ENCODE measurements around the gene ZSCAN20. TPM values are rescaled to one million over a fixed set of nuclear protein-coding genes. Genes with fewer than 3 reads are reported as not detected.

ZSCAN20 gene
- total and polyA plus RNA-seq, 9 of the 15 experiments (the other 6 are each of a cell fraction or from before 2014, with no cell fraction given), result 0.36 to 3.3 (median 2.0) TPM

DNA sequence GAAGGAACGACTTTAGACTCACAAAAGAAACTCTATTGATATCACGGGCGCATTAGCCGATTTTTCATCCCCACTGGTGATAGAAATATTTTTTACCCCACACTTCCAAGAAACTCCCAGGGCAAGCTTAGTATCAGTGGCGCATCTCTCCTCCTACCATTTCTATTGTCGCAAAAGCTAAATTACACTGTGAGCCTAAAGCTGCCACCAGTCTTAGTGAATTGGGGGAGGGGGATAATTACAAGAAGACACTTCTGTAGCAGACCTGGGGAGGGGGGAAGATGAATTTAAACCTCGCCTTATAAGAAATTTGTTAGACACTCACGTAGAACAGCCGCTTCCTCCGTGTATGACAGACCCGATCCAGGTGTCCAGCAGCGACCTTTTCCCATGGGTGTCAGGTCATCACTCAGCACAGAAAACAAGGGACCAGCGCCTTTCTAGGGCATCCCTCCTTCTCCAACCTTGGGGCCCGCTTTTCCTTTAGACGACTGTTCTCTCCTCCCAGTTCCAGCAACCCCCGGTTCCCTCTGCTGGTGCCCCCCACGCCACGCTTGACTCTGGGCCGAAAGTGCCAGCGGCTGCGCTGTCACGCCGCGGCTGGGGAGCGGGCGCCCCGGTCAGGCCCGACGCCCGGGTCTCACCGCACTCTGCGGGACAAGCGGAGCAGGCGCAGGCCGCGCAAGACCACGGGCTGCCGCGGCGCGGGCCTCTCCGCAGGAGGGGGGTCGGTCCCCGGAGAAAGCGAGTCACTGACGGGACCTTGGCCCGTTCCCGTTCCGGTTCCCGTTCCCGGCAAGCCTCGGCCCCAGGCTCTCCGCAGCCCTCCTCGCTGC is 42.4 kb upstream of the ZSCAN20 start (continued):
- TF ChIP-seq SIX5 (IDR thresholded peaks at IDR 0.05; ENCODE audit: borderline replicate concordance in 1 of 2, insufficient read depth in 1 of 2, low read depth in 1 of 2, low read length in 2 of 2), result no peak
- TF ChIP-seq HOXB6 (CRISPR knock-in tag; IDR thresholded peaks at IDR 0.05; ENCODE audit: borderline replicate concordance), result no peak
- TF ChIP-seq MTA2 (IDR thresholded peaks at IDR 0.05; ENCODE audit: low read depth), result no peak
- peak; percentile 36; the same call in 1 of the 2 replicates for TF ChIP-seq L3MBTL2 (IDR thresholded peaks at IDR 0.05)
- TF ChIP-seq, protein P1, sequence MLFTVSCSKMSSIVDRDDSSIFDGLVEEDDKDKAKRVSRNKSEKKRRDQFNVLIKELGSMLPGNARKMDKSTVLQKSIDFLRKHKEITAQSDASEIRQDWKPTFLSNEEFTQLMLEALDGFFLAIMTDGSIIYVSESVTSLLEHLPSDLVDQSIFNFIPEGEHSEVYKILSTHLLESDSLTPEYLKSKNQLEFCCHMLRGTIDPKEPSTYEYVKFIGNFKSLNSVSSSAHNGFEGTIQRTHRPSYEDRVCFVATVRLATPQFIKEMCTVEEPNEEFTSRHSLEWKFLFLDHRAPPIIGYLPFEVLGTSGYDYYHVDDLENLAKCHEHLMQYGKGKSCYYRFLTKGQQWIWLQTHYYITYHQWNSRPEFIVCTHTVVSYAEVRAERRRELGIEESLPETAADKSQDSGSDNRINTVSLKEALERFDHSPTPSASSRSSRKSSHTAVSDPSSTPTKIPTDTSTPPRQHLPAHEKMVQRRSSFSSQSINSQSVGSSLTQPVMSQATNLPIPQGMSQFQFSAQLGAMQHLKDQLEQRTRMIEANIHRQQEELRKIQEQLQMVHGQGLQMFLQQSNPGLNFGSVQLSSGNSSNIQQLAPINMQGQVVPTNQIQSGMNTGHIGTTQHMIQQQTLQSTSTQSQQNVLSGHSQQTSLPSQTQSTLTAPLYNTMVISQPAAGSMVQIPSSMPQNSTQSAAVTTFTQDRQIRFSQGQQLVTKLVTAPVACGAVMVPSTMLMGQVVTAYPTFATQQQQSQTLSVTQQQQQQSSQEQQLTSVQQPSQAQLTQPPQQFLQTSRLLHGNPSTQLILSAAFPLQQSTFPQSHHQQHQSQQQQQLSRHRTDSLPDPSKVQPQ (CRISPR knock-in tag; IDR thresholded peaks at IDR 0.05; ENCODE audit: borderline replicate concordance), result no peak
- TF ChIP-seq, protein P2, sequence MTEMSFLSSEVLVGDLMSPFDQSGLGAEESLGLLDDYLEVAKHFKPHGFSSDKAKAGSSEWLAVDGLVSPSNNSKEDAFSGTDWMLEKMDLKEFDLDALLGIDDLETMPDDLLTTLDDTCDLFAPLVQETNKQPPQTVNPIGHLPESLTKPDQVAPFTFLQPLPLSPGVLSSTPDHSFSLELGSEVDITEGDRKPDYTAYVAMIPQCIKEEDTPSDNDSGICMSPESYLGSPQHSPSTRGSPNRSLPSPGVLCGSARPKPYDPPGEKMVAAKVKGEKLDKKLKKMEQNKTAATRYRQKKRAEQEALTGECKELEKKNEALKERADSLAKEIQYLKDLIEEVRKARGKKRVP (CRISPR knock-in tag; IDR thresholded peaks at IDR 0.05), result no peak
- no peak for TF ChIP-seq MED1 (CRISPR knock-in tag; IDR thresholded peaks at IDR 0.05; ENCODE audit: borderline replicate concordance)
- no peak for TF ChIP-seq KLF13 (tag; IDR thresholded peaks at IDR 0.05; ENCODE audit: borderline replicate concordance, low read depth)
- no peak for TF ChIP-seq SRSF9 (IDR thresholded peaks at IDR 0.05; ENCODE audit: borderline replicate concordance, low read depth, low read length)
- no peak for TF ChIP-seq CCAR2 (IDR thresholded peaks at IDR 0.05; ENCODE audit: low read depth, low read length)
- TF ChIP-seq SRSF3 (IDR thresholded peaks at IDR 0.05; ENCODE audit: insufficient read depth, low read length), result no peak
- no peak for TF ChIP-seq PHF21A (IDR thresholded peaks at IDR 0.05; ENCODE audit: borderline replicate concordance, low read depth)
- TF ChIP-seq, protein P3, sequence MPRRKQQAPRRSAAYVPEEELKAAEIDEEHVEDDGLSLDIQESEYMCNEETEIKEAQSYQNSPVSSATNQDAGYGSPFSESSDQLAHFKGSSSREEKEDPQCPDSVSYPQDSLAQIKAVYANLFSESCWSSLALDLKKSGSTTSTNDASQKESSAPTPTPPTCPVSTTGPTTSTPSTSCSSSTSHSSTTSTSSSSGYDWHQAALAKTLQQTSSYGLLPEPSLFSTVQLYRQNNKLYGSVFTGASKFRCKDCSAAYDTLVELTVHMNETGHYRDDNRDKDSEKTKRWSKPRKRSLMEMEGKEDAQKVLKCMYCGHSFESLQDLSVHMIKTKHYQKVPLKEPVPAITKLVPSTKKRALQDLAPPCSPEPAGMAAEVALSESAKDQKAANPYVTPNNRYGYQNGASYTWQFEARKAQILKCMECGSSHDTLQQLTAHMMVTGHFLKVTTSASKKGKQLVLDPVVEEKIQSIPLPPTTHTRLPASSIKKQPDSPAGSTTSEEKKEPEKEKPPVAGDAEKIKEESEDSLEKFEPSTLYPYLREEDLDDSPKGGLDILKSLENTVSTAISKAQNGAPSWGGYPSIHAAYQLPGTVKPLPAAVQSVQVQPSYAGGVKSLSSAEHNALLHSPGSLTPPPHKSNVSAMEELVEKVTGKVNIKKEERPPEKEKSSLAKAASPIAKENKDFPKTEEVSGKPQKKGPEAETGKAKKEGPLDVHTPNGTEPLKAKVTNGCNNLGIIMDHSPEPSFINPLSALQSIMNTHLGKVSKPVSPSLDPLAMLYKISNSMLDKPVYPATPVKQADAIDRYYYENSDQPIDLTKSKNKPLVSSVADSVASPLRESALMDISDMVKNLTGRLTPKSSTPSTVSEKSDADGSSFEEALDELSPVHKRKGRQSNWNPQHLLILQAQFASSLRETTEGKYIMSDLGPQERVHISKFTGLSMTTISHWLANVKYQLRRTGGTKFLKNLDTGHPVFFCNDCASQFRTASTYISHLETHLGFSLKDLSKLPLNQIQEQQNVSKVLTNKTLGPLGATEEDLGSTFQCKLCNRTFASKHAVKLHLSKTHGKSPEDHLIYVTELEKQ (CRISPR knock-in tag; IDR thresholded peaks at IDR 0.05), result no peak
- no peak for TF ChIP-seq ATF7 (IDR thresholded peaks at IDR 0.05)
- TF ChIP-seq, protein P4, sequence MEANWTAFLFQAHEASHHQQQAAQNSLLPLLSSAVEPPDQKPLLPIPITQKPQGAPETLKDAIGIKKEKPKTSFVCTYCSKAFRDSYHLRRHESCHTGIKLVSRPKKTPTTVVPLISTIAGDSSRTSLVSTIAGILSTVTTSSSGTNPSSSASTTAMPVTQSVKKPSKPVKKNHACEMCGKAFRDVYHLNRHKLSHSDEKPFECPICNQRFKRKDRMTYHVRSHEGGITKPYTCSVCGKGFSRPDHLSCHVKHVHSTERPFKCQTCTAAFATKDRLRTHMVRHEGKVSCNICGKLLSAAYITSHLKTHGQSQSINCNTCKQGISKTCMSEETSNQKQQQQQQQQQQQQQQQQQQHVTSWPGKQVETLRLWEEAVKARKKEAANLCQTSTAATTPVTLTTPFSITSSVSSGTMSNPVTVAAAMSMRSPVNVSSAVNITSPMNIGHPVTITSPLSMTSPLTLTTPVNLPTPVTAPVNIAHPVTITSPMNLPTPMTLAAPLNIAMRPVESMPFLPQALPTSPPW (CRISPR knock-in tag; IDR thresholded peaks at IDR 0.05), result no peak
- no peak for TF ChIP-seq ESRRA (IDR thresholded peaks at IDR 0.05; ENCODE audit: borderline replicate concordance, low read depth)
- TF ChIP-seq ZNF583 (CRISPR knock-in tag; IDR thresholded peaks at IDR 0.05), result no peak
- no peak for TF ChIP-seq ATF1 (CRISPR knock-in tag; IDR thresholded peaks at IDR 0.05)
- TF ChIP-seq ATF1 (tag; IDR thresholded peaks at IDR 0.05), result no peak

All from K562 (cell line).